Embryonic facial prominence (tissue), 1 donor: ENCODE results near the gene LYZL2.
"Not testable (repeated sequence)": the region's sequence is repeated elsewhere in the genome, so short reads cannot be mapped to it uniquely, and the experiment has no call there.

Source experiments
- DNase-seq: peaks from one replicate; pipeline ENCODE4 v3.0.0-alpha.2; 2016; ENCODE audit errors: extremely low spot score

Gene LYZL2

DNA sequence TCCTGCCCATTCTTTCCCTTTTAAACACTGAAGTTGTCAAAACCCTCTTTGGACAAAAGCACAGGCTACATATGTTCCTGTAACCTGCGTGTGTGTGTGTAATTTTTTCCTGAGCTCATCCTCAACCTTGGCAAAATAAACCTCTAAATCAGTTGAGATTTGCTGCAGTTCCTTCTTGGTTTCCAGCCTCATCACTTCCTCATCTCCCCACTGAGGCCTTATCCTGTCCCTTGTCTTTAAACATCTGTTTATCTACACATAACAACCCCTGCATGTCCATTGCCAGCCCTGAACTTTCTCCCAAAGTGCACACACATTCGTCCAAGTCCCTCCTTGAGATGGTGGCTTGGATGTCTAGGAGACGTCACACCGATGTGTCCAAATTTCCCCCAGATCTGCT is 35.5 kb downstream of the LYZL2 start:
- no peak for DNase-seq

DNA sequence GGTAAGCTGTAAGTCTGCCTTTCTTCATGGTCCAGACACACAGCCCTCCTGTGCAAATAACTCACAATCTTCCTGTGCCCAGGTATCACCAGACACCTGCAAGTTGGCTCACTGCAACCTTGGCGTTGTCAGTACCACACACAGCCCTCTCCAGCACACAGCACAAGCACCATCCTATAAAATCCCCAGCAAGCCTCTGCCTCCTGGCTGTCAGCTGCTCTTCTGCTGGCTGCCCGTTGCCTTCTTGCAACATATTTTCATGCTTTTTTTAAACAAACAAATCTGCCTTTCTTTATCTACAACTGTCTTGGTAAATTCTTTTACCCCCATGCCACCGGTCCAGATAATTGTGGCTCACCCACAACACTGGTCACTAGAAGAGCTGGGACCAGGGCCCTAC is 36.8 kb downstream of the LYZL2 start:
- DNase-seq: not testable (repeated sequence)

DNA sequence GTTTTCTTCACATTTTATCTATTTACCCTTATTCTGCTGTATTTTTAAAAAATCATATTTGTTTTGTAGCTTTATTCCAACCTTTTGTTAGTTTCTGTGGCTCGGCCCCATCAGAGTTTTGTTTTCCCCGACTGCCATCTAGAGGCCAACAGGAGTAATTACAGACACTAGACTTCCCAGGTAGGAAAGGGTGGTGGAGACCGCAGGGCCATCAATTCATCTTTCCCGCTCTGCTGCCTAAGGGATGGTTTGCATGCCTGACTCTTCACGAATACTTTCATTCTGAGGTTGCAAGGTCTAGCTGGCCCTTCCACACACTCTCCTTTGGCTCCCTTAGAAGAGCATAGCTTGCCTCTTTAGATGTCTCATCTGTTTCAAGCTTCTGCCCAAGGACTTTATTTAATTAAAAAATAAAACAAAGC is 38.3 kb downstream of the LYZL2 start:
- no peak for DNase-seq

DNA sequence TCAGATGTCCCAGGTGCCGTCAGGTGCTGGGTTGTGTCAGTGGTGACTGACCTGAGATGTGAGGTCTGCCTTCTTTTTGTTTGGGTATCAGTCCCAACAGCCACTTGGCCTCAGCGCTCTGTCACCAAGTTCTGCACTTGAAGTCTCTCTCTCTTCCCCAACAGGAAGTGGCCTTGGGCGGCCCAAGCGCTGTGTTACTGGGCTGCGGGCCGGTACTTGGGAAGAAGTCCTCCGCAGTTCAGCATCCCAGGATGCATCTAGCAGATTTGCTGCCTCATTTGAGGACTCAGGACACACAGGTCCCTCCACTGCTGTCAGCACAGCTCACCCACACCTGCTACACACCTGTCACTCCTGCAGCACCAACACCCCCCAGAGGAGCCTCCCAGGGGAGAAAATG is 40.1 kb downstream of the LYZL2 start:
- DNase-seq: no peak

GRCh38 chr10:30587522-30588031 is 42.0 kb downstream of the LYZL2 start:
- no peak for DNase-seq

DNA sequence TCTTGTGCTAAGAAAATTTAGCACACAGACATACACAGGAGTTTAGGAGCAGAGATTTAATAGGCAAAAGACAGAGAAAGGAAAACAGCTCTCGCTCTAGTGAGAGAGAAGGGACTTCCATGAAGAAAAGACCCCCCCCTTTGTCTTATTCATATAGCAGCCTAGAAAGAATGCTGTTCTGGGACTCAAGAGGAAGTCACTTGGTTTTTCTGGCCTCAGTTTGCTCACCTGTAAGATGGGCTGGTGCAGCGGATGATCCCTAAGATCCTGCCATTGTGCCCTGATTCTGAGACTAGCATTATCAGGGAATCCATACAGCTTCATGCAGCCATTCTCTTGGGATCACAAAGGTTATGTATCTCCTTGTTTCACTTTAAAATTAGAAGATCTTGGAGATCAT is 42.7 kb downstream of the LYZL2 start:
- no peak for DNase-seq

- DNase-seq: no peak
Observed at GRCh38 chr10:30583778-30584415, 45.7 kb downstream of the LYZL2 start.

- DNase-seq: no peak
Observed at GRCh38 chr10:30581779-30582380, 47.7 kb downstream of the LYZL2 start.

DNA sequence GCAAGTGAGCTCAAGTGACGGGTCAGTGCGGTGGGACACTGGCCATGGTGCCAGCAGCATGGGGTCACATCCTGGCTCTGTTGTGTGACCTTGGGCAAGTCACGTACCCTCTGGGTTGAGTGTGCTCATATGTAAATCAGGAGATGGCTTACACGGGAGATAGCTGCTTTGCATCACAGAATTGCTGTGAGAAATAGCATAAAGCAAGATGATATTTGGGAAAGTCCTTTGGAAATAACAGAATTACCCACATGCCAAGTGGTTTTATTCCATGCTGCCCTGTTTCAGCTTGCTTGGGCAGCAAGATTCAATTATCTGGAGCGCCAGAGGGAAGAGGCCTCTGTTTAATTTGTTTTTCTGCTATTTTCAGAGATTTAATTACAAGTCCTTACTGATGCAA is 48.9 kb downstream of the LYZL2 start:
- DNase-seq: no peak

- DNase-seq: no peak
Observed at GRCh38 chr10:30580241-30580640, 49.3 kb downstream of the LYZL2 start.

GRCh38 chr10:30579574-30579973 is 50.0 kb downstream of the LYZL2 start:
- no peak for DNase-seq

DNA sequence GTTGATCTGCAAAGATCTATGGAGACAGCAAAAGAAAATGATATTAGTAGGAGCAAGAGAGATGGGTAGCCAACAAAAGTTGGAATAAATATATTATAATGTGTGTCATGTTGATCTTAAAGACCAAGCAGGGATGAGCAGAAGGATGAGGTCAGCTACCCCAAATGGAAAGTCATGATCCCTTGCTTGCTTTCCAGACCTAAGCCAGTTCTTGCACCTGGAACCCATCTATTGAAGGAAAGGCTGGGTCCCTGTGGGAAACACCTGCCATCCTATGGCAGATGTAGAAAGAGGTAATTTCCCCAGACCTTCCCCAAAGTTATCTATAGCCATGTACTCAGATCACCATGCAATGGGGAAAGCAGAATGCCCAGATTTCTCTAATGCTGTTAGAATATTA is 52.5 kb downstream of the LYZL2 start:
- DNase-seq: no peak

- DNase-seq: no peak
Observed at GRCh38 chr10:30576641-30577040, 52.9 kb downstream of the LYZL2 start.

GRCh38 chr10:30574432-30574796 is 55.1 kb downstream of the LYZL2 start:
- DNase-seq: no peak

GRCh38 chr10:30573721-30574431 is 55.7 kb downstream of the LYZL2 start:
- DNase-seq: no peak

GRCh38 chr10:30565449-30565848 is 64.1 kb downstream of the LYZL2 start:
- no peak for DNase-seq

DNA sequence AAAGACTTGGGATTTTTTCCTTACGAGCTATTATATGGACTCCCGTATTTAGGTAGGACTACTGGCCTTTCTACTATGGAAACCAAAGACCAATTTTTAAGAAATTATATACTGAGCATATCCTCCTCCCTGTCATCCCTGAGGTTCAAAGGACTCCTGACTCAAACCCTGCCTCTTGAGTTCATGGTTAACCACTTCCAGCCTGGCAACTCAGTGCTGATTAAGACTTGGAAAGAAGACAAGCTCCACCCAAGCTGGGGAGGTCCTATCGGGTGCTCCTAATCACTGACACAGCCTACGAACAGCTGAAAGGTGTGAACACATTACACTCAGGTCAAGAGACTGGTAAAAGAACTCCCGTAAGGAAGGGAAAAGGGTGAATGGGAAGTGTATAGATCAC is 66.8 kb downstream of the LYZL2 start:
- DNase-seq: no peak
